Purkinje cell (primary cell): ENCODE measurements around the gene ZFYVE16. TPM values are rescaled to one million over a fixed set of nuclear protein-coding genes. Genes with fewer than 3 reads are reported as not detected.

ENCODE experiments used
- polyA plus RNA-seq: library from polyadenylated mRNA; unstranded; fragments of >200 nt; fragmentation: Nextera tagmentation; gene quantifications from 2 replicates; pipeline ENCODE4 v1.2.1, GENCODE V29; 2014

The ZFYVE16 gene
- 31.4 and 36.2 TPM in 2 replicates for polyA plus RNA-seq

GRCh38 chr5:80407735-80408483, at the start of gene ZFYVE16:
TSS of gene ZFYVE16 (plus strand) at chr5:80408064. CDS start at chr5:80434148, 26,084 bp downstream.

DNA sequence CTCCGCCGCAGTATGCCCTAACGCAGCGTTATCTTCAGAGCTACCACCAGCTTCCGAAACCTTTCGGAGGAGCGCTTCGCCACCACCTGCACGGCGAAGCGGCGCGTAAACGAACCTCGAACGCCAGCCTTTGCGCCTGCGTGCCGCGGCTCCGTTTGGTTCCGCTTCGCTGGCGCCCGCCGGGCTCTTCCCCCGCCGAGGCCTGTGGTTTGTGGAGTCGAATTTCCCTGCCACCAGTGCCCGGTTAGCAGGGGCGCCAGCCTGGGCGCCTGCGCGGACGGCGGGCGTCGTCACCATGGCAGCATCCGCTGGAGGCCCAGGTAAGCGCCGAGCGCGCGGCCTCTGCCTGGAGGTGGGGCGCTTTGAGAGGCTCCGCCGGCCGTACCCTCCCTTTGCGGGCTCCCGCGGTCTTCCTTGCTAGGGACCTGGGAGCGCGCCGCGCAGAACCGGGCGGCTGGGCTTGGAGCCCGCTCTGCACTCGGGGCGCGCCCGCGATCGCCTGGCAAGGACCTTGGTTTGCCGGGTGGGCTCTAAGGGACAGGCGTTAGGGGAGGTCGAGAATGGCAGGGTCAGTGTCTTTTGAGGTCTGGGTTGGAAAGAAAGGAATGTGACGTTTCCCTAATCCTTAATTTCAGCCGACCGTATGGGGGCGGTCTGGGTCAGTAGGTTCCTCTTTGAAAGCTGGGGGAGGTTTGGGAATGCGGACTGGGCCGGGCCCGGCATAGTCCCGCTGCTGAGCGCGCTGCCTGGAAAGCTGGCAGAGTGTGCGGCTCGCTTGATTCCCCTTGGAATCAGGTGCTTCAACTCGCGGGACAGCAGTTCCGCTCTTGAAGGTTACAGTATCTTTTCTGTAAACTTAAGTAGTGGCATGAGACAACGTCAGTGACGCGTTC, 80.2 kb downstream of the ZFYVE16 start, which contains the start of gene FAM151B:
Gene FAM151B (plus strand): TSS at position 272 of the 893 bp plus-strand sequence. CDS start 24 bp downstream, at position 296.

Other genes with a start within 250 kb of the ZFYVE16 start
- gene SERINC5, start 152.0 kb upstream of the ZFYVE16 start, polyA plus RNA-seq, result 2.2 and 5.1 TPM in 2 replicates
- gene SPZ1, start 88.1 kb upstream of the ZFYVE16 start, polyA plus RNA-seq, result not detected in 2 replicates
- 1.7 and 3.2 TPM in 2 replicates for gene FAM151B, start 80.0 kb downstream of the ZFYVE16 start, polyA plus RNA-seq
- not detected in 2 replicates for gene ANKRD34B, start 162.2 kb downstream of the ZFYVE16 start, polyA plus RNA-seq
- gene MSH3, start 246.6 kb downstream of the ZFYVE16 start, polyA plus RNA-seq, result 10.5 and 12.9 TPM in 2 replicates
- 9.2 TPM in 2 replicates for gene DHFR, start 246.9 kb downstream of the ZFYVE16 start, polyA plus RNA-seq